ENCODE results near the gene ZNF26.
"Not testable (repeated sequence)": the region's sequence is repeated elsewhere in the genome, so short reads cannot be mapped to it uniquely, and the experiment has no call there.

ZNF26 gene, protein sequence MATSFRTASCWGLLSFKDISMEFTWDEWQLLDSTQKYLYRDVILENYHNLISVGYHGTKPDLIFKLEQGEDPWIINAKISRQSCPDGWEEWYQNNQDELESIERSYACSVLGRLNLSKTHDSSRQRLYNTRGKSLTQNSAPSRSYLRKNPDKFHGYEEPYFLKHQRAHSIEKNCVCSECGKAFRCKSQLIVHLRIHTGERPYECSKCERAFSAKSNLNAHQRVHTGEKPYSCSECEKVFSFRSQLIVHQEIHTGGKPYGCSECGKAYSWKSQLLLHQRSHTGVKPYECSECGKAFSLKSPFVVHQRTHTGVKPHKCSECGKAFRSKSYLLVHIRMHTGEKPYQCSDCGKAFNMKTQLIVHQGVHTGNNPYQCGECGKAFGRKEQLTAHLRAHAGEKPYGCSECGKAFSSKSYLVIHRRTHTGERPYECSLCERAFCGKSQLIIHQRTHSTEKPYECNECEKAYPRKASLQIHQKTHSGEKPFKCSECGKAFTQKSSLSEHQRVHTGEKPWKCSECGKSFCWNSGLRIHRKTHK

DNA sequence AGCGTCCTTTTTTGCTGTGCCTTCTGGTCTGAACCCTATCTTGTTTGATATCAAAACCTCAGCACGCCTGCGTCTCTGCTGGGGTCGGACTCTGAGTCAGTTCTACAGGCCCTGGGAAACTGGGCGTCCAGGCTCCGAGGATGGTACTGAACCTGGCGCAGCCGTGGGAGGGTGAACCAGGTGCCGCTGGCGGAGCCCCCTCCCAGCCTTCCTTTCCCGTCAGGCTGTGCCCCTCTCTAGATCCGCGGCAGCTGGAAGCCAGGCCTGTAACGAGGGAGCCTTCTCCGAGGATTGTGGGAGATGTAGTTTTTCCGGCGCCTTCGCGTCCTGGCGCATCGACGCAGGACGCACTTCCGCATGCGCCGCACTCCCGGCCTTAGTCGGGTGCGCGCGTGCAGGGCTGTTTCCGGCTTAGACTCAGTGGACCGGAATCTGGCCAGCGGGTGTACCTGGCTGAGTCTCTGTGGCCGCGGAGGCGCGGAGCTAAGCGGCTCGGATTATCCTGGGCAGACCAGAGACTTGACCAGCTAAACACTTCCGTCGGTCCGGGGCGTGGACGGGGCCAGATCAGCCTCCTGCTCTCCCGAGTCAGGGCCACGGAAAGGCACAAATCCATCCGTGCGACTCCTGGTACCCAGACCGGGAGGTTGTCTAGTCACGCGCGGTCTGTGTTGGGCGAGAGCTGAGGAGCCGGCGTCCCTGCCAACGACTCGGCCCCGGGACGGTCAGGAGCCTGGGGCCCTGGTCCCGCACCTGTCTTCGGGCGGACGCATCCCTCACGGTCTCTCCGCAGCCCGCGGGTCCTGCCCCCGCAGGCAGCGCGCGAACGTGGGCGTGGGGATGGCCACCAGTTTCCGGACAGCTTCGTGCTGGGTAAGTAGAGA, at the start of gene ZNF26:
Gene ZNF26, plus strand, starts transcription at position 367 of the 884 bp plus-strand sequence. Its CDS starts 474 bp downstream, at position 841.
- peak; percentile 63 to 77 for DNase-seq (ENCODE audit: low read depth in 2 of 2, low spot score in 1 of 2)

DNA sequence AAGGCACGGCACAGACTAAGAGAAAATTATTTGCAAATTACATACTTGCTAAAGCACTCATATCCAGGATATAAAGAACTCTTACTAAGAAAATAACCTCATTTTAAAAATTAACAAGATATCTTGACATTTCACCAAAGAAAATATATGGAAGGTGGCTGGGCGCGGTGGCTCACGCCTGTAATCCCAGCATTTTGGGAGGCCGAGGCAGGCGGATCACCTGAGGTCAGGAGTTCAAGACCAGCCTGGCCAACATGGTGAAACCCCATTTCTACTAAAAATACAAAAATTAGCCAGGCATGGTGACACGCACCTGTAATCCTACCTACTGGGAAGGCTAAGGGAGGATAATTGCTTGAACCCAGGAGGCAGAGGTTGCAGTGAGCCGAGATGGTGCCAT, 49.2 kb upstream of the ZNF26 start:
- not testable (repeated sequence) for DNase-seq (ENCODE audit: low read depth in 2 of 2, low spot score in 1 of 2)

DNA sequence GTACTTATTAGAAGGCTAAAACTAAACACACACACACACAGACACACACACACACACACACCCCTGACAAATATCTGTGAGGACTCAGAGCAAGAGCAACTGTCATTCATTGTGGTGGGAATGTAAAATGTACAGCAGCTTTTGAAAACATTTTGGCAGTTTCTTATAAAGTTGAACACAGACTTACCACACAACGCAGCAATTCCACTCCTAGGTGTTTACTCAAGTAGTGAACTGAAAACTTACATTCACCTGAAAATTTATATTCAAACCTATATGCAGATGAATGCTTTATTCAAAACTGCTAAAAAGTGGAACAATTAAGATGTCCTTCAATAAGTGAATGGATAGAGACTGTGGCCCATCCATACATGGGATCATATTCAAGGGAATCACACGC, 48.7 kb upstream of the ZNF26 start:
- no peak for DNase-seq (ENCODE audit: low read depth in 2 of 2, low spot score in 1 of 2)

DNA sequence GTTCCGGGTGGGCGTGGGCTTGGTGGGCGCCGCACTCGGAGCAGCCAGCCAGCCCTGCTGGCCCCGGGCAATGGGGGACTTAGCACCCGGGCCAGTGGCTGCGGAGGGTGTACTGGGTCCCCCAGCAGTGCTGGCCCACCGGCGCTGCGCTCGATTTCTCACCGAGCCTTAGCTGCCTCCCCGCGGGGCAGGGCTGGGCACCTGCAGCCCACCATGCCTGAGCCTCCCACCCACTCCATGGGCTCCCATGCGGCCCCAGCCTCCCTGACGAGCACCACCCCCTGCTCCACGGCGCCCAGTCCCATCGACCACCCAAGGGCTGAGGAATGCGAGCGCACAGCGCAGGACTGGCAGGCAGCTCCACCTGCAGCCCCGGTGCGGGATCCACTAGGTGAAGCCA, 47.4 kb upstream of the ZNF26 start:
- DNase-seq (ENCODE audit: low read depth in 2 of 2, low spot score in 1 of 2), result not testable (repeated sequence)

DNA sequence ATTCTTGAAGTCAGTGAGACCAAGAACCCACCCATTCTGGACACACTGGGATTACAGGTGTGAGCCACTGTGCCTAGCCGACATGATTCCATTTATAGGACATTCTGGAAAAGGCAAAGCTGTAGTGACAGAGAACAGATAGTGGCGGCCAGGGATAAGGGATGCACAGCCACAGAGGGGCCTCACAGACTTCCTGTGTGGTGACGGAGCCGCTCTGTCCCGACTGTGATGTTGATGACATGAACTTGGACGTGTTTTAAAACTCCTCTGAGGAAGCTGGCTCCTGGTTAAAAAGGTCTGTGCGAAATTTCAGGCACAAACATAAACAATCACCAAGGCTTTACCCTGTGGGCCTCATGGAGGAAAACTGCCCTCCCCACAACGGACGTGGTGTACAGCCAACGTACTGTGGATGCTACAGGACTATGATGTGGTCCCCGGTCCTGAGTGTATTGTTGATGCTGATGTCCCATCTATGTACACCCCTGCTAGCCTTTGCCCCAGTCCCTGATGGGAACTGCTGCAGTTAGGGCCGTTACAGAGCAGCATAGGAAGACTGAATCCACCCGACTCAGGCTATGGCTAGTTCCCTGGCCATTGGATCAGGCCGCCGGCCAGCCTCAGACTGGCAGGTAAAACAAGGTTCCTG, 46.0 kb upstream of the ZNF26 start:
- no peak for DNase-seq (ENCODE audit: low read depth in 2 of 2, low spot score in 1 of 2)

DNA sequence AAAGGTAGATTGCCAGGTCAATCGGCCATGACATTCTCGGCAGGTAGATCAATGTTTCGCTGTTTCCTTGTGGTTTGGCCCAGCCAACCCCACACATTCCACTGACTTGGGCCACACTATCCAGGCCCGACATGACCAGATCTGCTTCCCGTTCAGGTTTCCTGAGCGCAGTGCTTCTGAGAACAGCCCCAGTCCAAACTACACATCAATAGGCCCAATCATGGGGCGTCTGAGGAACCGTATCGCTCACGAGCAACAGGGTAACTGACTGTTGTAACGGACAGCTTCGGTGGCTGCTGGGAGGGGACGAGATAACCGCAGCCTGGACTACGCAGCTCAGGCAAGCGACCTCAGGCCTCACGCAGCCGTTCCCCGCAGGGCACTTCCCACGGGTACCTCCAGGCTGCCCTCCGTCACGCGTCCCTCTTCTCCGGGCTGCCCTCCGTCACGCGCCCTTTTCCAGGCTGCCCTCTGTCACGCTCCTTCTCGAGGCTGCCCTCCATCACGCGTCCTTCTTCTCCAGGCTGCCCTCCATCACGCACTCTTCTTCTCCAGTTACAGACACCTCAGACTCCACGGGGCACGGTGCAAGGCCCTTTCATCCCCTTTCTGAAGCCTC, 44.7 kb upstream of the ZNF26 start:
- DNase-seq (ENCODE audit: low read depth in 2 of 2, low spot score in 1 of 2), result no peak

DNA sequence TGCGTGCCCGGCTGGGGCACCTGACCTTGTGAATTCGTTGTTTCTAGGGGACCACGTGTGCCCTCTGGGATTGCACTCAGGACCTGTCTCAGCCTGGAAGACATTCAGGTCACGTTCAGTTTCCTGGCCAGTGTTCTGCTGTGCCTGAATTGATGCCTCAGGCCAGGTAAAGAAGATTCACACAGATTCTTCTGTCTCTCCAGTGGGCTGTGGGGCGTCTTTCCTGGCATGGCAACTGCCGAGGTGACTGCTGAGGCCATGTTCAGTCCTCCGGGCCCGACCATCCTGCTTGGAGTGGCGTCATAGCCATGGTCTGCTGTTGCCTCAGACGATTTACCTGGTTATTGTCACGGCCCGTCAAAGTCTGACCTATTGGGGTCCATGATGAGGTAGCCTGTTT, 43.6 kb upstream of the ZNF26 start:
- DNase-seq (ENCODE audit: low read depth in 2 of 2, low spot score in 1 of 2), result no peak

DNA sequence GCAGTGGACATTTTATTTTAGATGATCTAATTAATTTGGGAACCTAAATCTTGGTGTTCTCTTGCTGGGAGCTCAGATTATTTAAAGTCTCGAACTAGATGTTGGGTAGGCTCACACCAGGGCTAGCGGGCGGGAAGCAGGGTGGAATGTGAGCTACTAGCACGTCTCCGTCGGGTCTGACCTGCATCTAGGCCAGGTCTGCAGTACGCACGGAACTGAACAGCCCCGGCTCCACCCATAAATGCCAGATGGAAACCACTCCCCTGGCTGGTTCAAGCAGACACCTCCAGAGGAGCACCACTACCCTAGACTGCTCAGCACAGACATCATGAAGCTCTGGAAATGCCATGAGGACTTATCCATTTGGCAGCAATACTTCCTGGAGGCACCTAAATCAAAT, 40.4 kb upstream of the ZNF26 start:
- DNase-seq (ENCODE audit: low read depth in 2 of 2, low spot score in 1 of 2), result no peak

DNA sequence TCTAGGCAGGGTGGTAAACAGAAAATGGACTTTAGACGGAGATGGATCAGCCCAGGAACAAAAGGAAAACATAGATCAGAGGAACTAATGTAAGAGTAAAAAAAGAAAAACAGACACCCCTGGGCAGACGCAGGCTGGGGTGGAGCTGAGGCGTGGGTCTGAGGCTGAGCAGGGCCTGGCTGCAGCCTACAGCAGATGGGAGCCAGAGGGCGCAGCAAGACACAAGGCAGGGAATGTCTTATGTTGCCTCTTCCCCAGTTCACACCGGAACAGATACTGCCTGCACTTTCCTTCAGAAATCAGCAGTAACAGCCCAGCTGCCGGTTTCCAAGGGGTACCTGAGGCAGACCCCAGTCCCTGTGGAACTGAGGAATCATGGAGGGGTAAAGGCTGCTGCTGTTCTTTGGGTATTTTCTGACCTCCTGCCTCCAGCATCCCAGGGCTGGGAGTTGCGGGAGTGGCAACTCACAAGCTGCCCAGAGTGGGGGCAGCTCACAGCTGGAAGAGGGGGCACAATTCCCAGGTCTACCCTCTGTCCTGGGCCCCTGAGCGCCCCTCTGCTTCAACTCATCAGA, 39.8 kb upstream of the ZNF26 start:
- no peak for DNase-seq (ENCODE audit: low read depth in 2 of 2, low spot score in 1 of 2)

DNA sequence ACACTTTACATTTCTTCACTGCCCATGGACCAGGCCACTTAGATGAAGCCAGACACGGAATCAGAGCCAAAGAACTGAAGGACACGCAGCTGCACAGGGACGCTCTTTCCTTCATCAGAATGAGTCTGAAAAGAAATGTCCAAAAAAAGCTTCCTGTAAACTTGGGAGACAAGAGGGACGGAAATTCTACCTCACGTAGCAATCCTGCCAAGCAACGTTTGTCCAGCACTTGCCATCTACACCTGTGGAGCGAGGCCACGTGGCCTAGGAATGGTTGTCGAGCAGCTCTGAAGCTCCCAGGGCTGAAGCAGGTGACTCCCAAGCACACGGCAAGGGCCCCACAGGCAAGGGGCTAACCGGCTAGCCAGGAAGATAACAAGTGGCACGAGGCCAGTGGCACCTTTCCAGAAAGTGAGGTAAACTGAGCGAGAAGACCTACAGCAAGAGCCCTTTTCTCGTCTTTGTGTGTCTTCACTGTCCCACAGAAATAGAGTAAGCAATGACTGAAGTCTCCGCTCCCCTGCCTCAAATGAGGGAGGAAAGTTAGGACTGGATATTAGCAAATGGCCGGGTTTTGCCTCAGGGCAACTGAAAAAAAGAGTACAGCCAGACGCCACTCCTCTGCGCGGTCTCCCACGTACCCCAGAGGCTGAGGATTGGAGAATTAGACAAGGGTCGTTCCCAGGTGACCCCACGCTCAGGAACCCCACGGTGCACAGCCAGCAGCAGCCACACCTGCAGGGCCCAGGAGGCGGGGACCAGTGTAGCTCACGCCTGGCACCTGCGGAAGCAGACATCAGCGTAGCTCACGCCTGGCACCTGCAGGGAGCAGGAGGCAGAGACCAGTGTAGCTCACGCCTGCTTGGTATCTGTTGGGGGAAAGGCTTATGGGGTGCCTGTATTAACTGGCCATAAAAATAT, 37.8 kb upstream of the ZNF26 start:
- DNase-seq (ENCODE audit: low read depth in 2 of 2, low spot score in 1 of 2), result no peak

DNA sequence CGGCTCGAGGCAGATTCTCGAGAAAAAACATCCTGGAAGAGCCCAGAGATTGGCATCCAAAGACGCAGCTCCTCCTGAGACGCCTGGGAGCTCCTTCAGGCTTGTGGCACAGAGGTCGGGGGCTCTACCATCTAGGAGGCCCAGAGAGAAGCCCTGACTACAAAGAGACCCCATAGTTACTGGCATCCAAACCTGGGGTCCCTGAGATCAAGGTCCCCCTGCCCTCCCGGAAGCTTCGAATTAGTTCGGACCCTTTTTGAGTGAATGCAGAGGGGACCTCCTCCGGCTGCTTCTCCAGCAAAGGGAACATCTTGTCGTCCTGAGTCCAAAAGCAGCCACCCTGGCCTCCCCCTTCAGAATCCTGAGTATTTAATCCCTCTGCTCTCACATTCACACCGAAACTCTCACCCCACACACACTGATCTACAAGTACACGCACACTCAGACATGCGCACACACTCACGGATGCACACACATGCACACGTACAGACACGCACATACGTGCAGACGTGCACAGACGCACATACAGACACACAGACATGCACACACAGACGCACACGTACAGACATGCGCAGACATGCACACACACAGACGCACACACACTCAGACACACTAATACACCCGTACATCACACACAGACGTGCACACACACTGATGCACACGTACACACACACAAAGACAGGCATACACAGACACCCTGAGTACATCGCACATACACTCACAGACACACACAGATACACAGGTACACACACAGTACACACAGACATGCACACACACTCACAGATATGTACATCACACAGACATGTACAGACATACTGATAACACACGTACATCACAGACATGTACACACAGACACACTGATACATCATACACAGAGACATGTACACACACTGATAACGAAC, 36.0 kb upstream of the ZNF26 start:
- no peak for DNase-seq (ENCODE audit: low read depth in 2 of 2, low spot score in 1 of 2)

DNA sequence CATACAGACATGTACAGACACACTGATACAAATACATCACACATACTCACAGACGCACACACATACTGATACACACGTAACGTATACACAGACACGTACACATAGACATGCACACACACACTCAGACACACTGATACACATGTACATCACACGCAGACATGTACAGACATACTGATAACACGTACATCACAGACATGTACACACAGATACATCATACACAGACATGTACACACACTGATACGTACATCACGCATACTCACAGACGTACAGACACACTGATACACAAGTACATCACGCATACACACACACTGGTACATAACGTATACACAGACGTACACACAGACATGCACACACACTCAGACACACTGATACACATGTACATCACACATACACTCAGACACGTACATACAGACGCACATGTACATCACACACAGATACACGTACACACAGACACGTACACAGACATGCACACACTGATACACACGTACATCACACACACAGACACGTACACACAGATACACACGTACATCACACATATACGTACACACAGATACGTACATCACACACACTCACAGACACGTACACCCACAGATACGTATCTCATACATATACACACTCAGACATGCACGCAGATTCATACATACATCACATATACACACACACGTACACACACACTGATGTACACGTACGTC, 35.2 kb upstream of the ZNF26 start:
- DNase-seq (ENCODE audit: low read depth in 2 of 2, low spot score in 1 of 2), result no peak

DNA sequence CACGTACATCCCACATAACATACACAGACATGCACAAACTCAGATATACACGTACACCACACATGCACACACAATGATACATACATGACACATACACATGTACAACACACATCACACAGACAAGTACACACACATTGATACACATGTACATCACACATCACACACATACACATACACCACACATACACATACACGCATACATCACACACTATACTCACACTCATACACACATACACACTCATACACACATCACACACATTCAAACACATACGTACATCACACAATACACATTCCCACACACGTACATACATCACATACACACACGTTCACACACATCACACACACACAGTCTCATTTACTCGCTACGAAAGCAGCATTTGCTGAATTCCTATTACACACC, 34.5 kb upstream of the ZNF26 start:
- no peak for DNase-seq (ENCODE audit: low read depth in 2 of 2, low spot score in 1 of 2)

DNA sequence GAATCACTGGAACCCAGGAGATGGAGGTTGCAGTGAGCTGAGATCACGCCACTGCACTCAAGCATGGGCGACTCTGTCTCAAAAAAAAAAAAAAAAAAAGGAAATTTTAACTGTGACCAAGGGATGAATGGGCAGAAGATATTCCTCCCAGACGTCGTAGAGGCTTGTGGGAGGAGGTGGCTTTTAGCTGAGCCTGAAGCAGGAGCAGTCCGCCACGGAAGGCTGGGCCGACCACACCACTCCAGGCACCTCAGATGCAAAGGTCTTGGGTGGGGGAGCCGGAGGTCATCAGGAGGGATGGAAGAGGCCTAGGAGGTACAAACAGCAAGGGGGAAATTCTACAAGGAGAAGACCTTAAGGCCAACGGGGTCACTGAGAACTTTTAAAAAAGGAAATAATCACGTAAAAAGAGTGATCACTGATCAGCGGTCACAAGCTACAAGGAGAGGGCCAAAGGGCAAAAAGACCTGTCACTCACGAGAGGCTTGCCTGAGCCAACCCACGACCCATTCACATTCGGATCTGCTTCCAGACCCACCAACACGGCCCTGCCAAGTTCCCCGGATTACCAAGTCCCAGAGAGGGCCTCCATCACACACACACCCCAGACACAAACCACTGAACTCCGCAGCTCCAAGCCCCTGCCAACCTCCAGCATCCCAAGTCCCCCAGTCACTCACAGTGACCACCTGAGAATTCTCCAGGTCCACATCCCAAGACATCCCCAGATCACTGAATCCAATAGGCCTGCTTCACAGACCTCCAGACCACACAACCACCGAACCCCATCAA, 33.6 kb upstream of the ZNF26 start:
- DNase-seq (ENCODE audit: low read depth in 2 of 2, low spot score in 1 of 2), result no peak

DNA sequence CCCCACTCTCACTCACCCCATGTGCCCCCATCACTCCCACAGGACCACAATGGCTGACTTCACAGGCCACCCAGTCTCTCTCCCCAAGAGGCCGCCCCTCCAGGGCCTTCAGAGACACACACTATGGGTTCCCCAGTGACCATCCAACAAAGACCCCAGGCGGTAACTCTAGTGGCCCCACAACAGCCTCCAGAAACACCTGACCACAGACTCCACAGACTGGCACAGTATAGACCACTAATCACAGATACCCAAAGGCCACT, 33.1 kb upstream of the ZNF26 start:
- no peak for DNase-seq (ENCODE audit: low read depth in 2 of 2, low spot score in 1 of 2)

DNA sequence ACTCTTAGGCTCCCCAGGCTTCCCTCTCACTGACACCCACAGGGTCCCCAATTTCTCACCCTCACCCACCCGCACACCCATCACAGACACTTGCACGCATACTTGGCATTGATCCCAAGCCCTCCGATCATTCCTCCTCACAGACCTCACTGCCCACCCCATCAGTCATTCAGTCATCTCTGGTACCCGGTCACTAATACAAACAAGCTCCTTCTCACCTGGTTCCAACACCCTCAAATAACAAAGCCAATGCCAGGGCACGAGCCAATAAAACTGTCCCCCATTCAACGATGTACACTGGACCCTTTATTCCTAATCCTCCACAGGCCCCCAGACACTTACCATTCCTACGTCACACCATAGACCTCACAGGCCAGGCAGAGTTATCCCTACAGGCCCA, 32.4 kb upstream of the ZNF26 start:
- DNase-seq (ENCODE audit: low read depth in 2 of 2, low spot score in 1 of 2), result no peak

DNA sequence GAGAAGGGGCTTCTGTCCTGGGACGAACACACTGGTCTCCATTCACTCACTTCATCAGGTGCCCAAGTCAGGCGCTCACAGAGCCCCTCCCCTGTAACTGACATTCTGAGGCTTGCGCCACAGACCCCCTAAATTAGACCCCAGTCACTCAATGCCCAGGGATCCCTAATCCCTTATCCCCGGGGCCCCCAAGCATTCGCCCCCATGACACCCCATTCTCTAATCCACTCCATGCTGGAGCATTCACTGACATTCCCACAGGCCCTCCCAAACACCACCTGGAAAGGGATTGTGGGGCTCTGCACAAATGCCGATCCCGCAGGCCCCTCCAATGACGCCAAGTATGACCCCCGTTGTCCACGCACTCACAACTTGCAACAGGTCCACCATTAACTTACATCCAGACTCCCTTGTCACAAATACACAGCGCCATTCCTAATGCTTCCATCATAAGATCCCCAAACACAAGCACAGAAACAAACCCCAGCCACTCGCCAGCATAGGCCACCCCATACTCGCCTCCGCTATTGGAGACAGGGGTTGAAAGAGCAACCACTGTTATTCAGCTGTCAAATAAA, 31.6 kb upstream of the ZNF26 start:
- no peak for DNase-seq (ENCODE audit: low read depth in 2 of 2, low spot score in 1 of 2)

All from stimulated activated CD8-positive, alpha-beta memory T cell treated with anti-CD3 and anti-CD28 coated beads, Interleukin-4, amount 100 ng/mL, for 1 hour (primary cell).